Thyroid gland (tissue), 4 donors: ENCODE results near the gene ELMO1. TPM values are rescaled to one million over a fixed set of nuclear protein-coding genes. Genes with fewer than 3 reads are reported as not detected.

ENCODE experiments used
- DNase-seq, 2 donors: peaks; one replicate each; pipeline ENCODE4 v3.0.0-alpha.2; 2019
- H3K27ac ChIP-seq, 3 donors: fragments of 200-600 bp; sonication (generic); 1 replicate in 2 of 3; 2 replicates in 1 of 3; pipeline ENCODE4 v1.5.1; 2016 to 2019; ENCODE audit warnings: mild to moderate bottlenecking in 1 of 3, moderate library complexity in 1 of 3
- H3K27me3 ChIP-seq: fragments of 200-600 bp; sonication (generic); one replicate; pipeline ENCODE4 v1.5.1; 2019
- H3K36me3 ChIP-seq, 2 donors: fragments of 200-600 bp; sonication (generic); one replicate each; pipeline ENCODE4 v1.5.1; 2016 to 2019
- H3K4me1 ChIP-seq, 2 donors: fragments of 200-600 bp; sonication (generic); one replicate each; pipeline ENCODE4 v1.5.1; 2017 to 2019
- H3K4me3 ChIP-seq, 3 donors: fragments of 200-600 bp; sonication (generic); replicated peaks in 1 of 3; 1 replicate in 2 of 3; 2 replicates in 1 of 3; pipeline ENCODE4 v1.5.1; 2016; ENCODE audit warnings: mild to moderate bottlenecking in 1 of 3
- H3K9me3 ChIP-seq: fragments of 200-600 bp; sonication (generic); one replicate; pipeline ENCODE4 v1.5.1; 2017
- CTCF ChIP-seq, 6 experiments: fragments of 200-600 bp in 3 of 6; fragments of 450-650 bp in 3 of 6; sonication (generic) in 3 of 6; IDR thresholded peaks; one replicate each; pipeline ENCODE4 v1.5.1; 2016 to 2019; ENCODE audit warnings: antibody characterized with exemption in 6 of 6, mild to moderate bottlenecking in 2 of 6, inconsistent platforms in 1 of 6, moderate library complexity in 1 of 6
- POLR2A ChIP-seq, 2 donors: fragments of 450-650 bp; IDR thresholded peaks; one replicate each; pipeline ENCODE4 v1.6.1; 2017; ENCODE audit warnings: antibody characterized with exemption in 2 of 2, mild to moderate bottlenecking in 2 of 2, moderate library complexity in 1 of 2
- WGBS, 2 donors: methylation state at CpG; one replicate each; pipeline ENCODE4 v1.1.5; 2017; 5-methylcytosine and 5-hydroxymethylcytosine counted together
- intact Hi-C: fragments of 100-400 bp; cut with DNase I; formaldehyde crosslinking; loops from one replicate; pipeline ENCODE4 v1.15.1; 2023
- total RNA-seq, 4 donors: library from RNA; depleted of rRNA; stranded (reverse); fragments of >200 nt; gene quantifications; one replicate each; pipeline ENCODE4 v1.2.3, GENCODE V29; 2016

The ELMO1 gene
- total RNA-seq, 4 donors from 2014 or later, result 168 to 423 (median 312) TPM

DNA sequence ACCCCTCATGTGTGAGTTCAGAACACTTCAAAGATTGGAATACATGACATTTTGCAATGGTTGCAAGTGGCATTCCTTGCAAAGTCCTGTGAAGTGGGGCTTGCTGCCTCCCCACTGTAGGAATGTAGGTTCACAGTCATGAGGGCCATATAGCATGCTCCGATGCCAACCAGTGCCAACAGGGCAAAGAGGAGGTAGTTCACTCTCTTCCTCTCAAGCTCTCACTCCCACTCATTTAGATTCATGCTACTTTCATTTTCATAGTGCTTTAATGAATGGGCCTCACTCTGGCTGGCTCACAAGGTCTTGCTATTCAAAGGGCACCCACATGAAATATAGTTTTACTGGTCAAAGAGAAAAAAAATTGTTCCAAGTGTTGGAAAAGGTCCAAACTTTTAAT, 554.5 kb downstream of the ELMO1 start:
- Histone ChIP-seq H3K27ac (no peak overlapping the region), H3K36me3 (peaks cover 0 to 17% of the 10 kb centered on the region in 2 donors), H3K4me1 (no peaks in the 10 kb centered on the region), H3K9me3 (no peaks in the 10 kb centered on the region), H3K27me3 (no peaks in the 10 kb centered on the region), H3K4me3 (no peak overlapping the region)
- intact Hi-C loops, result no loop called here
- WGBS, 2 donors, result 86 to 100% methylated on average over 1 of the region's 1 CpG
- no peak for DNase-seq
- TF ChIP-seq POLR2A (IDR thresholded peaks at IDR 0.05) (no peak), CTCF (IDR thresholded peaks at IDR 0.05) (no peak)

GRCh38 chr7:36889182-36889581, 559.5 kb downstream of the ELMO1 start:
- no peak for DNase-seq
- H3K4me3 ChIP-seq, result no peak overlapping the region
- peaks cover 0 to 13% of the 10 kb centered on the region in 2 donors for H3K36me3 ChIP-seq
- no peak overlapping the region for H3K27ac ChIP-seq
- intact Hi-C loops, result no loop called here
- 83 to 91% methylated on average over 1 of the region's 1 CpG for WGBS, 2 donors
- H3K9me3 ChIP-seq, result no peaks in the 10 kb centered on the region
- no peaks in the 10 kb centered on the region for H3K27me3 ChIP-seq
- H3K4me1 ChIP-seq, result no peaks in the 10 kb centered on the region
- TF ChIP-seq POLR2A (IDR thresholded peaks at IDR 0.05) (no peak), CTCF (IDR thresholded peaks at IDR 0.05) (no peak)

- Histone ChIP-seq H3K36me3 (peaks cover 0 to 8% of the 10 kb centered on the region in 2 donors), H3K27ac (no peak overlapping the region), H3K4me1 (no peaks in the 10 kb centered on the region), H3K4me3 (no peak overlapping the region), H3K27me3 (no peaks in the 10 kb centered on the region), H3K9me3 (no peaks in the 10 kb centered on the region)
- WGBS, 2 donors, result 80 to 83% methylated on average over 2 of the region's 2 CpGs
- intact Hi-C loops, result no loop called here
- no peak for DNase-seq
- no peak for TF ChIP-seq CTCF (IDR thresholded peaks at IDR 0.05)
- no peak for TF ChIP-seq POLR2A (IDR thresholded peaks at IDR 0.05)
Measured at GRCh38 chr7:36887969-36888368, 560.7 kb downstream of the ELMO1 start.

DNA sequence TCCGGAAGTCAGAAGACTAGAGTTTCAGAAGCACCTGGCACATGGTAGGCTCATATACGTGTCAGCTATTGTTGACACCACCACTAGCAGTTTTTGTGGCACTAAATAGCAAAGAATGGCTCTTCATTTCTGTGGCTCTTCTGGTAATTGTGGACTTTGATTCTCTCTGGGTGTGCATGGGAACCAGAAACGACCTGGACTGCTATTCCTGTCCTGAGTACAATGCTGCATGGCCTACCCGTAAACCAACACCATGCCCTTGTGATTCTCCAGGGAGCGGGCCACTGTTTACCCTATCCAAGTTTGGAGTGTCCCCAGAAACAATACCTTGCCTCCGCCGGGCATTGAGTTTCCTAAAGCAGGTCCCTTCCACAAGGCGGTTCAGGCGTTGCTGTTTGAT, 561.4 kb downstream of the ELMO1 start:
- Histone ChIP-seq H3K36me3 (peaks cover 0 to 2% of the 10 kb centered on the region in 2 donors), H3K27me3 (no peaks in the 10 kb centered on the region), H3K4me1 (no peaks in the 10 kb centered on the region), H3K4me3 (no peak overlapping the region), H3K27ac (no peak overlapping the region), H3K9me3 (no peaks in the 10 kb centered on the region)
- 69 to 84% methylated on average over 9 of the region's 9 CpGs for WGBS, 2 donors
- TF ChIP-seq POLR2A (IDR thresholded peaks at IDR 0.05), result no peak
- no peak for TF ChIP-seq CTCF (IDR thresholded peaks at IDR 0.05)
- intact Hi-C loops, result no loop called here
- no peak for DNase-seq

DNA sequence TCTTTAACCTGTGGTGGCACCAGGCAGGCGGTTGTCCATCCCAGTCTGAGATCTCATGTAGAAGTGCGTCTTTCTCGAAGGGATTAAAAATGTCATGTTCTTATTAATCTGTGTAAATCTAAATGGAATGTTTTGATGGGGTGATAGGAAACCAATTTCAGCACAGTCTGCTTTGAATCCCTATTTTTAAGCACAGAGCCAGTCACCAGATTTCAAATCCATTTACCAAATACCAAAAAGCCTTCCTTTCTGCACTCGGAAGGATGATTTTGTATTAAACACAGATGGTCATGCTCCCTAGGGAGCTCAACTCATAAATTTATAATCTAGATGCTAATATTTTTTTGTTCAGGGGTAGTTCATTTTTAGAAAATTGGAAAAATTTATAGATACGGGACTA, 563.8 kb downstream of the ELMO1 start:
- no peak for TF ChIP-seq POLR2A (IDR thresholded peaks at IDR 0.05)
- no peak for TF ChIP-seq CTCF (IDR thresholded peaks at IDR 0.05)
- H3K27me3 ChIP-seq, result no peaks in the 10 kb centered on the region
- 84 to 90% methylated on average over 5 of the region's 5 CpGs for WGBS, 2 donors
- no peak overlapping the region for H3K27ac ChIP-seq
- no peaks in the 10 kb centered on the region for H3K4me1 ChIP-seq
- no peaks in the 10 kb centered on the region for H3K36me3 ChIP-seq
- no peak overlapping the region for H3K4me3 ChIP-seq
- DNase-seq, result no peak
- no peaks in the 10 kb centered on the region for H3K9me3 ChIP-seq
- intact Hi-C loops, result no loop called here
